HepG2 (cell line): ENCODE results near the gene ETV2. TPM values are rescaled to one million over a fixed set of nuclear protein-coding genes. Genes with fewer than 3 reads are reported as not detected.

Experiments used
- ARNTL ChIP-seq: sonication (generic); formaldehyde crosslinking; IDR thresholded peaks from 2 replicates; pipeline ENCODE4 v1.4.0; 2020; ENCODE audit warnings: mild to moderate bottlenecking, missing genetic modification reagents
- ASH2L ChIP-seq: fragments of 300-600, 200-600 bp; sonication (generic); IDR thresholded peaks from 2 replicates; pipeline ENCODE4 v1.7.0; 2017; ENCODE audit warnings: low read depth, mild to moderate bottlenecking, moderate library complexity, mixed read lengths, low read length; ENCODE audit not compliant: insufficient read length
- CEBPG ChIP-seq: IDR thresholded peaks from 2 replicates; pipeline ENCODE4 v1.6.1; 2016
- CHD4 ChIP-seq: fragments of 200-600 bp; sonication (generic); IDR thresholded peaks from 2 replicates; pipeline ENCODE4 v1.7.0; 2017; ENCODE audit warnings: mild to moderate bottlenecking, low read length, borderline replicate concordance
- E2F5 ChIP-seq: sonication (generic); formaldehyde crosslinking; conservative IDR thresholded peaks from 2 replicates; pipeline ENCODE4 v1.4.0; 2020; ENCODE audit warnings: missing genetic modification reagents
- FOXA1 ChIP-seq, 2 experiments: fragments of 450-650 bp in 1 of 2; sonication (generic) in 1 of 2; formaldehyde crosslinking in 1 of 2; IDR thresholded peaks; 2 replicates each; pipeline versions ENCODE4 v1.4.0 to v1.6.1; 2016 to 2020; ENCODE audit warnings: missing genetic modification reagents in 1 of 2
- FOXP4 ChIP-seq: sonication (generic); formaldehyde crosslinking; IDR thresholded peaks from 2 replicates; pipeline ENCODE4 v1.4.0; 2020; ENCODE audit warnings: missing genetic modification reagents
- KLF9 ChIP-seq: IDR thresholded peaks from 2 replicates; pipeline ENCODE4 v1.6.1; 2016; ENCODE audit warnings: low read depth
- MLX ChIP-seq: IDR thresholded peaks from 2 replicates; pipeline ENCODE4 v1.6.1; 2016
- TCF12 ChIP-seq, 2 experiments: fragments of 450-650 bp in 1 of 2; sonication (generic) in 1 of 2; formaldehyde crosslinking in 1 of 2; IDR thresholded peaks; 2 replicates each; pipeline versions ENCODE4 v1.6.1 to v1.8.0; 2017 to 2022; ENCODE audit warnings: antibody characterized with exemption in 1 of 2, mild to moderate bottlenecking in 1 of 2, missing genetic modification reagents in 1 of 2, moderate library complexity in 1 of 2
- TCF7 ChIP-seq: sonication (generic); IDR thresholded peaks from 2 replicates; pipeline ENCODE4 v1.6.1; 2016; ENCODE audit warnings: antibody characterized with exemption, low read depth
- ZFX ChIP-seq: sonication (generic); formaldehyde crosslinking; IDR thresholded peaks from 2 replicates; pipeline ENCODE4 v1.4.0; 2020; ENCODE audit warnings: mild to moderate bottlenecking, low read depth, missing genetic modification reagents, moderate library complexity
- ZNF12 ChIP-seq: sonication (generic); formaldehyde crosslinking; IDR thresholded peaks from 2 replicates; pipeline ENCODE4 v1.5.0; 2020; ENCODE audit warnings: missing genetic modification reagents
- ZNF3 ChIP-seq: IDR thresholded peaks from 2 replicates; pipeline ENCODE4 v1.7.0; 2017; ENCODE audit warnings: inconsistent platforms
- ZNF496 ChIP-seq: sonication (generic); formaldehyde crosslinking; IDR thresholded peaks from 2 replicates; pipeline ENCODE4 v1.8.1; 2023; ENCODE audit warnings: mild to moderate bottlenecking, moderate library complexity, missing genetic modification reagents; ENCODE audit not compliant: insufficient replicate concordance
- ZNF761 ChIP-seq: sonication (generic); formaldehyde crosslinking; conservative IDR thresholded peaks from 2 replicates; pipeline ENCODE4 v1.4.0; 2020; ENCODE audit warnings: mild to moderate bottlenecking, missing genetic modification reagents
- ZNF878 ChIP-seq: sonication (generic); formaldehyde crosslinking; IDR thresholded peaks from 2 replicates; pipeline ENCODE4 v1.8.1; 2023; ENCODE audit warnings: mild to moderate bottlenecking, missing genetic modification reagents, moderate library complexity
- ZSCAN31 ChIP-seq: sonication (generic); formaldehyde crosslinking; IDR thresholded peaks from 2 replicates; pipeline ENCODE4 v1.5.0; 2020; ENCODE audit warnings: low read depth, mild to moderate bottlenecking, missing genetic modification reagents
- polyA plus RNA-seq, 8 experiments: library from polyadenylated mRNA; depleted of rRNA in 3 of 8; stranded (reverse) in 7 of 8; unstranded in 1 of 8; fragments of >200 nt; fragmentation: Illumina TruSeq in 4 of 8; extraction: Trizol in 4 of 8; gene quantifications; 2 replicates each; pipeline versions ENCODE4 v1.2.1 to v1.2.3, GENCODE V29; 2011 to 2016; ENCODE audit warnings: low read depth in 4 of 8, missing spikeins in 1 of 8, mixed read lengths in 1 of 8; ENCODE audit not compliant: insufficient read depth in 1 of 8
- total RNA-seq, 5 experiments: library from RNA; depleted of rRNA; stranded (reverse); fragments of >200 nt; fragmentation: Illumina TruSeq; extraction: Trizol; gene quantifications; 2 replicates each; pipeline ENCODE4 v1.2.3, GENCODE V29; 2016; ENCODE audit warnings: low read depth in 1 of 5
- TF ChIP-seq, protein P1 (sequence below): sonication (generic); formaldehyde crosslinking; IDR thresholded peaks from 2 replicates; pipeline ENCODE4 v1.4.0; 2020; ENCODE audit warnings: missing genetic modification reagents
- TF ChIP-seq, protein P2 (sequence below): sonication (generic); formaldehyde crosslinking; IDR thresholded peaks from 2 replicates; pipeline ENCODE4 v1.8.1; 2023; ENCODE audit warnings: mild to moderate bottlenecking, moderate library complexity, missing genetic modification reagents
- TF ChIP-seq, protein P3 (sequence below): sonication (generic); formaldehyde crosslinking; IDR thresholded peaks from 2 replicates; pipeline ENCODE4 v1.8.1; 2022; ENCODE audit warnings: low read depth, mild to moderate bottlenecking, missing genetic modification reagents

Gene ETV2
- total and polyA plus RNA-seq, 2 of the 13 experiments (the other 11 are each of a cell fraction or from before 2014, with no cell fraction given): 0.07 to 0.20 TPM

DNA sequence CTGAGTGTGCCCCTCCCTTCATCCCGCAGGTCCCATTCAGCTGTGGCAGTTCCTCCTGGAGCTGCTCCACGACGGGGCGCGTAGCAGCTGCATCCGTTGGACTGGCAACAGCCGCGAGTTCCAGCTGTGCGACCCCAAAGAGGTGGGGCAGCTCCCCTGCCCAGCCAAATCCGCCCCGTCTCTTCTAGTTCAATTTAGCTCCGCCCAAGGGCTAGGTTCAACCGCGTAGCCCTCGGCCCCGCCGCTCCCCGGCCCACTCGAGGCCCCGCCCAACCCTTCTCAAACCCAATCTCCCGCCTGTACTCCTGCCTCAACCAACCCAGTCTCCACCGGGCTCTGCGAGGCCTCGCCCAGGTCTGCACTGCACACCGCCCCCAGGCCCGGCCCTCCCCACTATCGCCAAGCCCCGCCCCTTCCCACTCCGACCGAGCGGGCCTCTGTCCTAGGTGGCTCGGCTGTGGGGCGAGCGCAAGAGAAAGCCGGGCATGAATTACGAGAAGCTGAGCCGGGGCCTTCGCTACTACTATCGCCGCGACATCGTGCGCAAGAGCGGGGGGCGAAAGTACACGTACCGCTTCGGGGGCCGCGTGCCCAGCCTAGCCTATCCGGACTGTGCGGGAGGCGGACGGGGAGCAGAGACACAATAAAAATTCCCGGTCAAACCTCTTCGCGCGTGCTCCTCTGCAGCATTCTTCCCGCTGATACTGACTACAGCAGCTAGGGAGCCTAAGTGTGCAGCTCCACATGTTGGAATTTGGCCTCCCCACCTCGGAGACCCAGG is 2.9 kb downstream of the ETV2 start (continued):
- TF ChIP-seq, protein P1, sequence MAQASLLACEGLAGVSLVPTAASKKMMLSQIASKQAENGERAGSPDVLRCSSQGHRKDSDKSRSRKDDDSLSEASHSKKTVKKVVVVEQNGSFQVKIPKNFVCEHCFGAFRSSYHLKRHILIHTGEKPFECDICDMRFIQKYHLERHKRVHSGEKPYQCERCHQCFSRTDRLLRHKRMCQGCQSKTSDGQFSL: no peak
- 0 out of 2 replicates have a peak, but pooled peaks have one; percentile 38 for TF ChIP-seq ZNF878 (CRISPR knock-in tag)
- TF ChIP-seq ZFX (CRISPR knock-in tag): peak; percentile 73
- TF ChIP-seq ZNF496 (CRISPR knock-in tag): no peak
- no peak for TF ChIP-seq MLX (CRISPR knock-in tag)
- no peak for TF ChIP-seq KLF9 (CRISPR knock-in tag)
- TF ChIP-seq ZNF761 (CRISPR knock-in tag): no peak; the same call in 1 of the 2 replicates
- peak; percentile 83 for TF ChIP-seq ZNF12 (CRISPR knock-in tag)
- no peak for TF ChIP-seq FOXA1 (IDR thresholded peaks at IDR 0.05)
- TF ChIP-seq FOXA1 (CRISPR knock-in tag; IDR thresholded peaks at IDR 0.05): no peak
- no peak for TF ChIP-seq ZNF3 (CRISPR knock-in tag)
- TF ChIP-seq E2F5 (CRISPR knock-in tag): no peak
- TF ChIP-seq, protein P2, sequence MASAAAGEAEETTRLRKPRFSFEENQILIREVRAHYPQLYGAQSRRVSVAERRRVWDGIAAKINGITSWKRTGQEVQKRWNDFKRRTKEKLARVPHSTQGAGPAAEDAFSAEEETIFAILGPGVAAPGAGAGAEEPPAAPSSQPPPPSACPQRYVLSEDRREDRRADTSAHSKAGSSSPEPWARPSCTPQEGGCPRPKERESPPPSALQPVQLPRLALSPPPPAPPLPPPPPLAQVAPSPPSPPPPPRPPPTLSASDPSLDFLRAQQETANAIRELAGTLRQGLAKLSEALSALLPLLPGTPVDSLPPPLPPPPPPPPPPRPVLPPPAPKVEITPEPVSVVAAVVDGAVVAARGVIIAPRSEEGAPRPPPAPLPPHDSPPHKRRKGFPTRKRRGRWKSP: peak; percentile 60; the same call in 1 of the 2 replicates
- TF ChIP-seq, protein P3, sequence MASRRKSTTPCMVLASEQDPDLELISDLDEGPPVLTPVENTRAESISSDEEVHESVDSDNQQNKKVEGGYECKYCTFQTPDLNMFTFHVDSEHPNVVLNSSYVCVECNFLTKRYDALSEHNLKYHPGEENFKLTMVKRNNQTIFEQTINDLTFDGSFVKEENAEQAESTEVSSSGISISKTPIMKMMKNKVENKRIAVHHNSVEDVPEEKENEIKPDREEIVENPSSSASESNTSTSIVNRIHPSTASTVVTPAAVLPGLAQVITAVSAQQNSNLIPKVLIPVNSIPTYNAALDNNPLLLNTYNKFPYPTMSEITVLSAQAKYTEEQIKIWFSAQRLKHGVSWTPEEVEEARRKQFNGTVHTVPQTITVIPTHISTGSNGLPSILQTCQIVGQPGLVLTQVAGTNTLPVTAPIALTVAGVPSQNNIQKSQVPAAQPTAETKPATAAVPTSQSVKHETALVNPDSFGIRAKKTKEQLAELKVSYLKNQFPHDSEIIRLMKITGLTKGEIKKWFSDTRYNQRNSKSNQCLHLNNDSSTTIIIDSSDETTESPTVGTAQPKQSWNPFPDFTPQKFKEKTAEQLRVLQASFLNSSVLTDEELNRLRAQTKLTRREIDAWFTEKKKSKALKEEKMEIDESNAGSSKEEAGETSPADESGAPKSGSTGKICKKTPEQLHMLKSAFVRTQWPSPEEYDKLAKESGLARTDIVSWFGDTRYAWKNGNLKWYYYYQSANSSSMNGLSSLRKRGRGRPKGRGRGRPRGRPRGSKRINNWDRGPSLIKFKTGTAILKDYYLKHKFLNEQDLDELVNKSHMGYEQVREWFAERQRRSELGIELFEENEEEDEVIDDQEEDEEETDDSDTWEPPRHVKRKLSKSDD (CRISPR knock-in tag): no peak
- no peak for TF ChIP-seq ASH2L
- no peak for TF ChIP-seq ZSCAN31 (CRISPR knock-in tag)
- TF ChIP-seq ARNTL (CRISPR knock-in tag): 0 out of 2 replicates have a peak, but pooled peaks have one; percentile 20
- TF ChIP-seq CHD4: no peak
- TF ChIP-seq TCF12 (IDR thresholded peaks at IDR 0.05): no peak
- TF ChIP-seq TCF12 (CRISPR knock-in tag; IDR thresholded peaks at IDR 0.05): peak; percentile 56; the same call in 1 of the 2 replicates
- no peak for TF ChIP-seq CEBPG (CRISPR knock-in tag)
- no peak for TF ChIP-seq TCF7
- TF ChIP-seq FOXP4: no peak
